IMR-90 (cell line): ENCODE results near the gene PAM. TPM values are rescaled to one million over a fixed set of nuclear protein-coding genes. Genes with fewer than 3 reads are reported as not detected.
A peak's percentile ranks its signal among the peaks of the same experiment; 100 is the strongest.

Experiments used
- ATAC-seq: fragments of 200-7000 bp; cut with Tn5 transposase; 2 replicates; pipeline ENCODE4 v1.9.1; 2020; ENCODE audit warnings: low read depth, mild to moderate bottlenecking, moderate library complexity
- BruUV-seq: library from RNA; stranded (reverse); fragments of 400-500 nt; replicated peaks from 2 replicates; lab custom pipeline; 2021; lab: Mats Ljungman, UMichigan
- CTCF ChIA-PET: fragments of 300-600 bp; formaldehyde crosslinking; extraction: SDS; loops from one replicate; lab custom pipeline; 2021; ENCODE audit warnings: antibody characterized with exemption; lab: Yijun Ruan, JAX
- POLR2A ChIA-PET: fragments of 300-600 bp; sonication (Branson Sonifier 250); formaldehyde crosslinking; loops from one replicate; lab custom pipeline; 2022; ENCODE audit warnings: antibody characterized with exemption; ENCODE audit not compliant: unreplicated experiment; lab: Charles Lee
- DNase-seq: peaks from one replicate; pipeline ENCODE4 v3.0.0; 2013
- H2AFZ ChIP-seq: replicated peaks from 2 replicates; pipeline ENCODE3; 2013; ENCODE audit warnings: low read length, mild to moderate bottlenecking; ENCODE audit not compliant: poor library complexity
- H2AK5ac ChIP-seq: 2 replicates; pipeline ENCODE4 v1.6.1; 2013; ENCODE audit warnings: low read depth, low read length, inconsistent platforms
- H2AK9ac ChIP-seq: replicated peaks from 2 replicates; pipeline ENCODE3; 2013; ENCODE audit warnings: mild to moderate bottlenecking, low read depth, low read length, moderate library complexity; ENCODE audit not compliant: poor library complexity
- H2BK120ac ChIP-seq: 2 replicates; pipeline ENCODE4 v1.6.1; 2013; ENCODE audit warnings: low read depth, low read length, inconsistent platforms
- H2BK15ac ChIP-seq: 3 replicates; pipeline ENCODE4 v1.6.1; 2013; ENCODE audit warnings: low read depth, low read length, inconsistent platforms
- H2BK20ac ChIP-seq: 2 replicates; pipeline ENCODE4 v1.6.1; 2013; ENCODE audit warnings: low read depth, mild to moderate bottlenecking, inconsistent platforms, low read length, moderate library complexity
- H2BK5ac ChIP-seq: 2 replicates; pipeline ENCODE4 v1.6.1; 2013; ENCODE audit warnings: mild to moderate bottlenecking, low read depth, low read length, inconsistent platforms; ENCODE audit not compliant: poor library complexity, severe bottlenecking
- H3K14ac ChIP-seq: replicated peaks from 2 replicates; pipeline ENCODE4 v1.6.1; 2013; ENCODE audit warnings: low read depth, low read length, inconsistent platforms
- H3K18ac ChIP-seq: 2 replicates; pipeline ENCODE4 v1.6.1; 2013; ENCODE audit warnings: low read depth, low read length, control low read depth
- H3K23ac ChIP-seq: 2 replicates; pipeline ENCODE4 v1.6.1; 2013; ENCODE audit warnings: low read depth, low read length, inconsistent platforms
- H3K27ac ChIP-seq: 2 replicates; pipeline ENCODE4 v1.5.1; 2013; ENCODE audit warnings: mild to moderate bottlenecking, control low read depth, low read length; ENCODE audit not compliant: insufficient read depth
- H3K27me3 ChIP-seq: 2 replicates; pipeline ENCODE4 v1.6.1; 2013; ENCODE audit warnings: low read length; ENCODE audit not compliant: control insufficient read depth, insufficient read depth
- H3K36me3 ChIP-seq: 2 replicates; pipeline ENCODE4 v1.6.1; 2013; ENCODE audit warnings: low read length, mixed read lengths; ENCODE audit not compliant: control insufficient read depth, insufficient read depth
- H3K4ac ChIP-seq: 2 replicates; pipeline ENCODE4 v1.6.1; 2013; ENCODE audit warnings: low read depth, low read length, inconsistent platforms
- H3K4me1 ChIP-seq: 2 replicates; pipeline ENCODE4 v1.6.1; 2013; ENCODE audit warnings: low read length, mixed read lengths; ENCODE audit not compliant: control insufficient read depth, insufficient read depth
- H3K4me2 ChIP-seq: 2 replicates; pipeline ENCODE4 v1.6.1; 2013; ENCODE audit warnings: low read depth, mild to moderate bottlenecking, control low read depth, low read length, moderate library complexity
- H3K4me3 ChIP-seq: 2 replicates; pipeline ENCODE4 v1.5.1; 2013; ENCODE audit warnings: low read depth, mild to moderate bottlenecking, control low read depth, low read length, moderate library complexity; ENCODE audit not compliant: insufficient read depth
- H3K56ac ChIP-seq: 2 replicates; pipeline ENCODE4 v1.6.1; 2013; ENCODE audit warnings: low read length, inconsistent platforms; ENCODE audit not compliant: insufficient read depth; ENCODE audit errors: extremely low read depth
- H3K79me1 ChIP-seq, 2 experiments: 2 replicates each; pipeline ENCODE4 v1.6.1; 2013; ENCODE audit warnings: low read length in 2 of 2, inconsistent platforms in 1 of 2, low read depth in 1 of 2
- H3K9ac ChIP-seq: 2 replicates; pipeline ENCODE4 v1.6.1; 2013; ENCODE audit warnings: low read depth, low read length, control low read depth
- H3K9me1 ChIP-seq: 2 replicates; pipeline ENCODE4 v1.6.1; 2013; ENCODE audit warnings: low read length, inconsistent platforms; ENCODE audit not compliant: insufficient read depth
- H3K9me3 ChIP-seq: 2 replicates; pipeline ENCODE4 v1.6.1; 2013; ENCODE audit warnings: low read length; ENCODE audit not compliant: control insufficient read depth, insufficient read depth
- H4K20me1 ChIP-seq: 2 replicates; pipeline ENCODE4 v1.6.1; 2013; ENCODE audit warnings: low read length, inconsistent platforms; ENCODE audit not compliant: insufficient read depth
- H4K5ac ChIP-seq: 2 replicates; pipeline ENCODE4 v1.6.1; 2013; ENCODE audit warnings: mild to moderate bottlenecking, low read depth, low read length, control low read depth
- H4K8ac ChIP-seq, 2 experiments: 2 replicates each; pipeline ENCODE4 v1.6.1; 2013; ENCODE audit warnings: low read depth in 2 of 2, low read length in 2 of 2, control low read depth in 1 of 2, inconsistent platforms in 1 of 2
- H4K91ac ChIP-seq: 2 replicates; pipeline ENCODE4 v1.6.1; 2013; ENCODE audit warnings: low read depth, low read length, inconsistent platforms; ENCODE audit not compliant: insufficient read depth
- CEBPB ChIP-seq: IDR thresholded peaks from 2 replicates; pipeline ENCODE4 v1.6.1; 2012; ENCODE audit warnings: low read depth, low read length, improper control_type of control experiment
- MAZ ChIP-seq: IDR thresholded peaks from 2 replicates; pipeline ENCODE4 v1.6.1; 2012; ENCODE audit warnings: low read depth, mild to moderate bottlenecking, low read length, improper control_type of control experiment, moderate library complexity, borderline replicate concordance
- MXI1 ChIP-seq: IDR thresholded peaks from 2 replicates; pipeline ENCODE4 v1.6.1; 2012; ENCODE audit warnings: low read depth, mild to moderate bottlenecking, low read length, moderate library complexity, borderline replicate concordance
- POLR2A ChIP-seq: IDR thresholded peaks from 2 replicates; pipeline ENCODE4 v1.6.1; 2012; ENCODE audit warnings: mild to moderate bottlenecking, low read depth, low read length
- RFX5 ChIP-seq: IDR thresholded peaks from 2 replicates; pipeline ENCODE4 v1.8.0; 2012; ENCODE audit warnings: low read depth, mild to moderate bottlenecking, low read length, moderate library complexity
- WGBS, 2 experiments: methylation state at CpG; one replicate each; pipeline versions ENCODE4 v1.1.5 to v1.1.7; 2013; ENCODE audit warnings: missing lambda C conversion rate in 2 of 2; ENCODE audit not compliant: insufficient read length in 1 of 2; ENCODE audit errors: extremely low coverage in 2 of 2; 5-methylcytosine and 5-hydroxymethylcytosine counted together
- dilution Hi-C: fragments of 300-500 bp; cut with HindIII; formaldehyde crosslinking; loops from one replicate; pipeline ENCODE4 v1.14.3; 2018; ENCODE audit warnings: low sequenced_read_pairs; ENCODE audit not compliant: unreplicated experiment
- in situ Hi-C: fragments of 300-500 bp; cut with MboI; formaldehyde crosslinking; loops from 3 replicates; pipeline ENCODE4 v1.14.3; 2019; ENCODE audit warnings: low sequenced_read_pairs, inconsistent platforms, mixed read lengths
- intact Hi-C: fragments of 100-400 bp; cut with micrococcal nuclease; formaldehyde crosslinking; loops from 2 replicates; pipeline ENCODE4 v1.10.0; 2022
- polyA plus RNA-seq, 3 experiments: library from polyadenylated mRNA; depleted of rRNA; stranded (reverse); fragments of >200 nt; gene quantifications; 2 replicates each; pipeline ENCODE4 v1.2.3, GENCODE V29; 2012; ENCODE audit warnings: low replicate concordance in 1 of 3
- total RNA-seq: library from RNA; depleted of rRNA; stranded (reverse); fragments of >200 nt; gene quantifications from 2 replicates; pipeline ENCODE4 v1.2.3, GENCODE V29; 2012

The PAM gene
- total and polyA plus RNA-seq, 2 of the 4 experiments (the other 2 are of a cell fraction): 115 to 179 TPM

DNA sequence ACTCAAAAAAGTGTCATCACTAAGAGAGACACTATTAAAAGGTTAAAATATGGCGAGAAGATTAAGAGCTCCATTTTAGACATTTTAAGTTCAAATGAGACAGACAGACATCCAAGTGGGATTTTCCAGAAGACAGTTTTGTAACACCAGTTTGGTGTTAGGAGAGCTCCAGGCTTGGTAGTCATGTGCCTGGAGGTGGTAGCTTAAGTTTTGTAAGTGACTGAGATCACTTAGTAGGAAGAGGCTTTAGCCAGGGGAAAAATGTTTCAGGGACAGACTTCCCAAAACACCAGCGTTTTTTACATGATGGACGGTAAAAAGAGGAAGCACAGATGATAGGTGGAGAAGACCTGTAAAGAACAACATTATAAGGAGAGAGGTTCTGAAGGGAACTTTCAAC lies 214.5 kb downstream of the PAM start:
- H4K5ac ChIP-seq: no peak overlapping the region
- H3K14ac ChIP-seq: 0 out of 2 replicates have a peak overlapping the region, but pooled peaks have one; percentile 12
- ATAC-seq: no peak
- no peak overlapping the region for H2AK9ac ChIP-seq
- H3K4me1 ChIP-seq: peaks cover 3% of the 10 kb centered on the region; the same call in 1 of the 2 replicates
- H2BK120ac ChIP-seq: no peak overlapping the region
- no peak overlapping the region for H2BK15ac ChIP-seq
- H2AFZ ChIP-seq: no peak overlapping the region
- H3K56ac ChIP-seq: no peak overlapping the region
- no peak overlapping the region for H3K9ac ChIP-seq
- H2AK5ac ChIP-seq: no peak overlapping the region
- DNase-seq: no peak
- H4K8ac ChIP-seq: no peak overlapping the region
- in situ Hi-C loops (loop anchor here (10.0 kb wide), 1 partner anchor 195 kb away; no protein-coding TSS in a partner anchor), intact Hi-C loops (loop anchor here (2.0 to 5.0 kb wide), 4 partner anchors 102 to 387 kb away; no protein-coding TSS in a partner anchor), dilution Hi-C loops (no loop called here)
- ChIA-PET POLR2A (no interaction called here), CTCF (interaction anchor here (1.3 kb wide), 1 partner anchor 288 kb away, joined by 5 read pairs; no protein-coding TSS in a partner anchor)
- 100% methylated on average over 1 of the region's 3 CpGs; no CpG with 5 or more reads in 1 of the 2 experiments for WGBS, 2 experiments
- no peak overlapping the region; the same call in 1 of the 2 replicates for H3K18ac ChIP-seq
- no peak for TF ChIP-seq MAZ
- no peak for TF ChIP-seq MXI1
- no peak for TF ChIP-seq RFX5
- TF ChIP-seq POLR2A: no peak
- no peak for TF ChIP-seq CEBPB
- H4K20me1 ChIP-seq: no peaks in the 10 kb centered on the region
- no peak overlapping the region for H2BK5ac ChIP-seq
- H3K4me3 ChIP-seq: no peak overlapping the region
- no peak overlapping the region for H4K91ac ChIP-seq
- H3K9me1 ChIP-seq: 0 out of 2 replicates have a peak, but pooled peaks cover 2% of the 10 kb centered on the region
- no TSS peak for BruUV-seq
- H3K27ac ChIP-seq: no peak overlapping the region
- 0 out of 4 replicates have a peak, but pooled peaks cover 0 to 3% of the 10 kb centered on the region in 2 experiments for H3K79me1 ChIP-seq
- no peaks in the 10 kb centered on the region for H3K27me3 ChIP-seq
- H2BK20ac ChIP-seq: no peak overlapping the region
- H3K36me3 ChIP-seq: peaks cover 3% of the 10 kb centered on the region; the same call in 1 of the 2 replicates
- H3K4me2 ChIP-seq: no peak overlapping the region
- H3K4ac ChIP-seq: no peak overlapping the region
- no peaks in the 10 kb centered on the region for H3K9me3 ChIP-seq
- H3K23ac ChIP-seq: no peak overlapping the region
